ENCODE data around the gene STK38L.

GRCh38 chr12:27198036-27198435 is 46.0 kb upstream of the STK38L start:
- TF ChIP-seq POLR2A (IDR thresholded peaks at IDR 0.05) (no peak), CTCF (IDR thresholded peaks at IDR 0.05) (no peak)

All from testis (tissue), 2 donors.